ENCODE results near the gene GRIN2A. TPM values are rescaled to one million over a fixed set of nuclear protein-coding genes. Genes with fewer than 3 reads are reported as not detected.

The GRIN2A gene
- total and polyA plus RNA-seq, 2 donors (not counting 3 experiments of a cell fraction or from before 2014, with no cell fraction given), result not detected

GRCh38 chr16:9836118-9836736, 346.0 kb downstream of the GRIN2A start:
- no peak overlapping the region for H3K4me3 ChIP-seq (replicated peaks in 1 of 3; ENCODE audit: insufficient read depth in 1 of 3, low read depth in 1 of 3, low read length in 3 of 3)
- H2AFZ ChIP-seq (ENCODE audit: low read depth, low read length), result no peak overlapping the region
- CTCF ChIA-PET, result interaction anchor here (1.0 kb wide), 1 partner anchor 8 kb away, joined by 3 read pairs; no protein-coding TSS in a partner anchor
- intact Hi-C loops (cut with micrococcal nuclease) (no loop called here), dilution Hi-C loops (cut with MboI; ENCODE audit: extremely low pct_ligation_motif_present, low sequenced_read_pairs) (no loop called here)
- no peaks in the 10 kb centered on the region for H3K27me3 ChIP-seq (ENCODE audit: control insufficient read depth in 2 of 2, insufficient read depth in 2 of 2, low read length in 2 of 2)
- peaks cover 14% of the 10 kb centered on the region for H3K4me1 ChIP-seq (ENCODE audit: control insufficient read depth, extremely low read depth, insufficient read depth, low read length)
- POLR2A ChIA-PET, result no interaction called here
- BruUV-seq (replicated peaks), result no TSS peak
- no peaks in the 10 kb centered on the region for H3K36me3 ChIP-seq (ENCODE audit: control insufficient read depth in 2 of 2, extremely low read depth in 1 of 2, insufficient read depth in 2 of 2, low read length in 2 of 2)
- H3K9me1 ChIP-seq (replicated peaks; ENCODE audit: control insufficient read depth, extremely low read depth, insufficient read depth, low read length), result no peaks in the 10 kb centered on the region
- no peak overlapping the region for H3K9ac ChIP-seq (replicated peaks; ENCODE audit: extremely low read depth, insufficient read depth, low read length)
- no peaks in the 10 kb centered on the region for H4K20me1 ChIP-seq (replicated peaks; ENCODE audit: control insufficient read depth, extremely low read depth, insufficient read depth, low read length)
- no peaks in the 10 kb centered on the region for H3K9me3 ChIP-seq (replicated peaks; ENCODE audit: control insufficient read depth, insufficient read depth, low read length)
- DNase-seq (ENCODE audit: low read depth, low spot score) (peak; percentile 35), FAIRE-seq (peak; percentile 44)
- H3K79me2 ChIP-seq (ENCODE audit: control insufficient read depth, insufficient read depth, low read length), result no peaks in the 10 kb centered on the region
- no peak overlapping the region for H3K27ac ChIP-seq (ENCODE audit: insufficient read depth, low read depth, low read length)
- no peak overlapping the region for H3K4me2 ChIP-seq (ENCODE audit: insufficient read depth, low read length)
- TF ChIP-seq MYC (IDR thresholded peaks at IDR 0.05; ENCODE audit: low read depth, low read length), result no peak
- no peak for TF ChIP-seq POLR2A (IDR thresholded peaks at IDR 0.05; ENCODE audit: low read depth, low read length)
- TF ChIP-seq GATA2 (IDR thresholded peaks at IDR 0.05; ENCODE audit: insufficient read depth, insufficient read length, low read depth, low read length), result no peak
- TF ChIP-seq POLR2AphosphoS5 (IDR thresholded peaks at IDR 0.05; ENCODE audit: insufficient read depth, low read depth, low read length), result no peak
- no peak for TF ChIP-seq EZH2 (IDR thresholded peaks at IDR 0.05; ENCODE audit: borderline replicate concordance, low read depth, low read length, severe bottlenecking)
- no peak for TF ChIP-seq JUN (IDR thresholded peaks at IDR 0.05; ENCODE audit: borderline replicate concordance, insufficient read depth, insufficient read length, low read depth)
- no peak for TF ChIP-seq FOS (IDR thresholded peaks at IDR 0.05; ENCODE audit: borderline replicate concordance, insufficient read depth, low read length)
- TF ChIP-seq CTCF (IDR thresholded peaks at IDR 0.05; ENCODE audit: extremely low read depth in 1 of 2, insufficient read depth in 1 of 2, low read depth in 1 of 2, low read length in 2 of 2), result no peak
- TF ChIP-seq MAX (IDR thresholded peaks at IDR 0.05; ENCODE audit: insufficient read depth, insufficient read length), result no peak
